ENCODE results near the gene LPO.

Gene LPO

DNA sequence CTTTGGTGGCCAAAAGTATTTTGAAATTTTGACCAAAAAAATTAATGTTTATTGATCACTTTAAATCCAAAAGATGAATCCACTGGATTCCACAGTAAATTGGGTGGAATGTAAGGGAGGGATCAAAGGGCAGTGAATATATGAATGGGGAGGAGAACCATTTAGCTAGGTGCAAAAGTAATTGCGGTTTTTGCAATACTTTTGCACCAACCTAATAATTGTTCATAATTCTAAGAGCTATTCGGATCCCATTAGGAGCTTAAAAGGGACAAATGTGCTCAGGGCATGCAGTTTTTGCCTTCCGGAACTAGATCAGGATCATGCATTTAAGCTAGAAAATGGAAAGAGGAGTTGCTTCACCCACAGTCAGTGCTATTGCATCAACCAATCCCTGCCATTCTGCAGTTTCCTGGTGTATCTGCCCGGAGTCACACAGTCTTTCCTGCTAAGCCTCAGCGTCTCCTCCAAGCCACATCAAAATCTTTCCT, at the start of gene LPO:
TSS of gene LPO (plus strand) at position 438 of the 488 bp plus-strand sequence. CDS start 4,396 bp downstream, outside the sequence.
- DNase-seq (ENCODE audit: low spot score), result no peak

DNA sequence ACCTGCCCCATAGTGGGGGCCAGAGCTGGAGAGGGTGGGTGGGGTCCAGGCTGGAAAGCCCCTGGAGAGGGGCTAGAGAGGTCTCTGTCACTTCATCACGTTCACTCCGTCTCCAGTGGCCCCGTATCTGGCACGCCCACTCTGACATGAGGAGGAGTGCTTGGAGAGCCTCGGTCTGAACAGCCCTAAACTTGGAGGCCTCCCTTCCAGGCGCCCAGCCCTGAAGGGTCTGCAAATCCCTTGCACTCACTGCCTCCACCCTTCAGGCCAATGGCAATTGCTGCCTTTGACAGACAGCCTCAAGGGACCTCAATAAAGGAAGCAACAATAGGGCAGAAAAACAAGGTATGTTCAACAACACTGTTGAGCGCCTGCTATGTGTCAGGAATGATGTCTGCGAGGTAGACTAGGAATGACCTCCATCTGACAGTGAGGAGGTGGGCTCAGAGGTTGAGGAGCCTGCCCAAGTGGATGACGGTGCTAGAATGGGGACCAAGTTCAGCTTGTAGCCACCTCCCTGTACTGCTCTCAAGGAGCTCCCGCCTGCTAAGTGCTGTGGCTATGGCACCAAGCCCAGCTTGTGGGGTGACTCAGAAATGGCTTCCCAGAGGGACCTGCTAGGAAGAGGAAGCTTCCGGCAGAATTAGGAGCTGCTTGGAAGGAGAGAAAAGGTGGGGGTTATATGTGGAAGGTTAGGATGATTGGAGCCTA, 48.8 kb upstream of the LPO start:
- DNase-seq (ENCODE audit: low spot score), result no peak

DNA sequence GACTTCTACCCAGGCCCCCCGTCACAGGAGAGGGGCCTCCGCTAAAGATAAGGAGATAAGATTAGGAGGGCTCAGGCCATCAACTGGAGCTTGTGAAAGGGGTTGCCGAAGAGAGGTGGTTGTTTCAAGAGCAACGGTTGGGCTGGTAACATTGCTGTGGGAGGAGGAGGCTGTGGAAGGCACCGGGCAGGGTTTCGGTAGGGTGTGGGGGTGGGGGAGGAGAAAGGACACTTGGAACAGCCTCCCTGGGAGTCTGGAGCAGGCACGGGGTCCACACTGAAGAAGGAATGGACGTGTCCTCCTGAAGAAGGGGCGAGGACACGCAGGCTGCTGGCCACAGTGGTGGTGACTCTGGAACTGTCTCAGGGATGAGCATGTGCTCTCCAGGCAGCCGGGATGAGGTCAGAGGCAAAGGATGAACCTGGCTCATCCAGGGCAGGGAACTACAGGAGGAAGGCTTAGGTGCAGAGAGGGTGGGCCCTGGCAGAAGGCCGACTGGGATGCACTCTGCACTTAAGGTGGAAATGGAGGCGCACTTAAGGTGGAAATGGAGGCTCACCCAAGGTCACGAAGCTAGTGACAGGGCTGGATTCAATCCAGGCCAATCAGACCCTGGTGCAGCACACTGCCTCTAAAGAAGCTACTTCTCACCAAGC, 47.0 kb upstream of the LPO start:
- DNase-seq (ENCODE audit: low spot score), result no peak

DNA sequence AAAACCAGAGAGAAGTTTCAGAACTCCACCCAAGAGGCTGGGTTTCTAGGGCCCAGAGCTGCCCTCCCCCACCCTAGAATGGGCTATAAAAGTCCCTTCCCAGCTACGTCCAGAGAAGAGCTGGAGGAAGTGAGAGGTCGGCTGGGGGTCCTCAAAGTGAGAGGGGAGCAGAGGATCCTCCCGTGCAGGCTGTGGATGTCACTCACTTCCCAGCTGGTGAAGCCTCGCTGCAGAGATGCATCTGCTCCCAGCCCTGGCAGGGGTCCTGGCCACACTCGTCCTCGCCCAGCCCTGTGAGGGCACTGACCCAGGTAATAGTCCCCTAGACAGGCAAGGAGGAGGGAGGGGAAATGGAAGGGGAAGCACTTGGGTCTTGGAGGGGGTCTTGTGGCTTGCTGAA, 45.8 kb upstream of the LPO start, which contains the start of gene EPX:
TSS of gene EPX (plus strand) at position 115 of the 400 bp plus-strand sequence. CDS start at position 236, 121 bp downstream.
- DNase-seq (ENCODE audit: low spot score), result no peak

DNA sequence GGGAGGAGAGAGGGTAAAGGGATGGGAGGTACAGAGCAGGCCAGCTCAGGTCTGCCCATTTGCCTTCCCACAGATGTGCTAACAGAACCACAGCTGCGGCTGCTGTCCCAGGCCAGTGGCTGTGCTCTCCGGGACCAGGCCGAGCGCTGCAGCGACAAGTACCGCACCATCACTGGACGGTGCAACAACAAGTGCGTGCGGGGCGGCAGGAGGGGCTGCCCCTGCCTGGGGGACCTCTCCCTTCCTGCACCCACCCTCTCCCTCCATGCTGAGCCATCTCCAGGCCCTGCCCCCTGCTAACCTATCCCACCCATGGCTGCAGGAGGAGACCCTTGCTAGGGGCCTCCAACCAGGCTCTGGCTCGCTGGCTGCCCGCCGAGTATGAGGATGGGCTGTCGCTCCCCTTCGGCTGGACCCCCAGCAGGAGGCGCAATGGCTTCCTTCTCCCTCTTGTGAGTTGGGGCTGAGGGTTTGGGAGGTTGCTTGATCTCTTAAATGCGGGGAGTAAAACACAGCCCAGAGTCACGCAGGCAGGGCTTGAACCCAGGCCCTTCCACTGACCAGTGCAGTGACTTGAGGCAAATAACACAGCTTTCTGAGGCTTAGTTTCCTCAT, 44.6 kb upstream of the LPO start:
- no peak for DNase-seq (ENCODE audit: low spot score)

DNA sequence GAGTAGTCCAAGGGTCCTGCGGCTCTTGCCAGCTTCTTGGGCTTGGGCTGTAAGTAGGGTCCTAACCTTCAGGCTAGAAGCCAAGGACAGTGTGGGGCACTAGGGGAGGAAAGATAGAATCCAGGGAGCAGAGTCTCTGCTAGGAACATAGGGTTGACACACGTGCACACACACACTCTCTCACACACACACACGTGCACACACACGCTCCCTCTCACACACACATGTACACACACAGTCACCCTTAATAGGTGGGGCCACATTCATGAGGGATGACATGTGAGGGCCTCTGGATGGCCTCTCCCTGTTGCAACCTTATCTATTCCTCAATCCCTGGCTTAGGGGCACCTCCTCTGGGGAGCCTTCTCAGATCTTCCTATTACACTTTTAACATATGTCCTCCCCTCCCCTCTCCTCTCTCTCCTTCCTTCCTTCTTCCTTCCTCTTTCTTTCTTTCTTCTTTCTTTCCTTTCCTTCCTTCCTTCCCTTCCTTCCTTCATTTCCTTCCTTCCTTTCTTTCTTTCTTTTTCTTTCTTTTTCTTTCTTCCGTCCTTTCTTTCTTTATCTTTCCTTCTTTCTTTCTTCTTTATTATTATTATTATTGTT, 42.8 kb upstream of the LPO start:
- DNase-seq (ENCODE audit: low spot score), result no peak

DNA sequence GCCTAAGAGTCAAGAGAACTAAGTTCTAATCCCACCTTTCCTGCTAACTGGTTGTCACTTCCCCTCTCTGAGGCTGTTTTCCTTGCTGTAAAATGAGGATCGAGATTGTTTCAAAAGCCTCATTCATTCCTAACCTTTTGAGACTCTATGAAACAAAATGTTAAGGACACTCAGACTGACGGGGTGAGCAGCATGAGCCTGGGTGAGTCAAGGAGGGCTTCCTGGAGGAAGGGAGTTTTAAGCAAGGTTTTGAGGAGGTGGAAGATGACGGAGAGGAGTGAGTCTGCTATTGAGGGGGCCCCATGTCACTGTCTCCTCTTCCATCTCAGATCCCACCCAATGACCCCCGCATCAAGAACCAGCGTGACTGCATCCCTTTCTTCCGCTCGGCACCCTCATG, 41.8 kb upstream of the LPO start:
- no peak for DNase-seq (ENCODE audit: low spot score)

DNA sequence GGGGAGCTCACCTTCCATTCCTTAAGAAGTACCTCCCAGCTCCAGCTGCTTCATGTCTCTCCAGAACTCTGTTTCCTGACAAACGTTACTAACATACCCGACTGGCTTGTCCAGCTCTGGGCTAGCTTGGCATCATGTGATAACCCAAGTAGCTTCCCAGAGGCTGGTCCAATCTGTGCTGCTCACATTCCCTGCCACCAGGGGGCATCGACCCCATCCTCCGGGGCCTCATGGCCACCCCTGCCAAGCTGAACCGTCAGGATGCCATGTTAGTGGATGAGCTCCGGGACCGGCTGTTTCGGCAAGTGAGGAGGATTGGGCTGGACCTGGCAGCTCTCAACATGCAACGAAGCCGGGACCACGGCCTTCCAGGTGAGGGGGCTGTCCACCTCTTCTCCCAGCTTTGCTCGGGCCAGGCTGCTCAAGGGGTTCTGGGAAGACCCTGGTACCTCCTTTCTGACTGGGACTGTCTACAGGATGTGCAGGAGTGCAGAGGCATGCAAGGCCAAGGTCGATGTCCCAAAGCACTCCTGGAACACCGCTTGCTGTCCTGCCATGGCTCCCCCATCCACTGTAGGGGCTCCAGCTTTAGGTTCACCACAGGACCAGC, 38.3 kb upstream of the LPO start:
- no peak for DNase-seq (ENCODE audit: low spot score)

DNA sequence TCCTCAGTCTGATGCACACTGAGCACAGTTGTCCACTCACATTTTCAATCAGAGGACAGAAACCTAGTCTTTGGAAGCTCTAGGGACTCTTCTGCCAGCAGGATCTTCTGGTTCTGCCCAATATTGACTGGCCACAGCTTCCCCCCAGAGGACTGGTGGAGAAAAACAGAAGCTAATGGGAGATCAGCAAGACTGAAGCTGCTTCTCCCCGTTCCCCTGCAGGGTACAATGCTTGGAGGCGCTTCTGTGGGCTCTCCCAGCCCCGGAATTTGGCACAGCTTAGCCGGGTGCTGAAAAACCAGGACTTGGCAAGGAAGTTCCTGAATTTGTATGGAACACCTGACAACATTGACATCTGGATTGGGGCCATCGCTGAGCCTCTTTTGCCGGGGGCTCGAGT, 35.5 kb upstream of the LPO start:
- no peak for DNase-seq (ENCODE audit: low spot score)

DNA sequence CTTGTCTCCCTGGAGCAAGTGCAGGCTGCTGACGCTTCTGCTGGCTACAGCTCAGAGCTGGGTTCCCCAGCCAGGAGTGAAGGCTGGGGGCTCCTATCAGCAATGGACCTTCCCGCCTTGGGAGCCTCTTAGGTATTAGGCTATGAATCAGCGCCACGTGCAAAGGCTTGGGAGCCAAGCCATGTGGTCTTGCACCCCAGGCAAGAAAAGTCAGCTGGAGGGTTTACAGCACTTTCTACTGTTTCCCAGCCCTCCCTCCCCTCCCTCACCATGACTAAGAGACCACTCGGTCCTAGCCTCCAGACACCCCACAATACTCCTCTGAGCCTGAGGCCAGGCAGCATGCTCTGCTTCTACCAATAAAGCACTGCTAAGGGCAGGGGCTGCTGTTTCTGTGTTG, 33.6 kb upstream of the LPO start:
- no peak for DNase-seq (ENCODE audit: low spot score)

DNA sequence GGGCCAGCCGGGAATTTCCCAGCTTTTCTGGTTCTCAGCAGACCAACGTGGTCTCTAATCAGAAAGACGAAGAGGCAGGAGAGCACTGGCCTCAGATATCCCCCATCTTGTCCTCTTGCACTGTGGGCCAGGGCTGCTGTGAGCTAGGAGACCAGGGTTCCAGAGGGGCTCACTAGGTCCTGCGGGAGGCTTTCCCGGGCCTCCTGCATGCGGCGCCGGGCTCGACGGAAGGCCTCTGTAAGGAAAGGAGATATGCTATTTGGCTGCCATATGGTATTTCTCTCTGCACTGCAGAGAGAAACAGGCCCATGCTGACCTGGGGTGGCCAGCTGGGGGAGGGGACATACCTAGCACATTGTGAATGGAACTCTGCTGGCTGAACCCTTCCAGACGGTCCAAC, 32.4 kb upstream of the LPO start:
- no peak for DNase-seq (ENCODE audit: low spot score)

DNA sequence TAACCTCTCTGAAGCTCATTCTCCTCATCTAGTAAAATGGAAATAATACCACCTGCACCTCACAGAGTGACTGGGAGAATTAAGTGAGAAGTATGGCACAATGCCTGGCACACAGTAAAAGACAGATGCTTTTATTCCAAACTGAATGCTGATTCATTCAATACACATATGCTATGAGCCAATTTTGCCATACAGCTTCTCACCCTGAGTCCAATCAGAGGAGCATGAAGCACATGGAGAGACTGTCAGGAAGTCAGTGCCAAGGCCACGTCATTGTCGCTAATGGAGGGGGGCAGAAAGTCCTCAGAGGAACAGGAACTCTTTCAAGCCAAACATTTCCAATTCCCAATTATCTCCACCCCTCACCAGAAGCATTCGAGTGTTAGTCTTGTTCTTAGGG, 30.9 kb upstream of the LPO start:
- no peak for DNase-seq (ENCODE audit: low spot score)

DNA sequence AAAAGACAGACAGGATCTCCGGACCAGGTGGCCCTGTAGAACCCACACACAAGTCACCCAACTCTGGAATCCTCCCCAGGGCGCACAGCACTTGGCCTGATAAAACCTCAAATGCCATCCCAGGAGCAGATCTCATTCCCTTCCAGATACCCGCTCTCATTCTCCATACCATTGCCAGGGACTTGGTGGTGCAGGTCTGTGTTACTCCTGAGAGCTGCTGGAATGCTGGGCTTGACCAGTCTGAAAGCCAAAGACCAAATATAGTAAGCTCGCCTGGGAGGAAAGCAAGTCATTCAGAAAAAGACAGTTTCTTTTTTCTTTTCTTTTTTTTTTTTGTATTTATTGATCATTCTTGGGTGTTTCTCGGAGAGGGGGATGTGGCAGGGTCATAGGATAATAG, 30.0 kb upstream of the LPO start:
- no peak for DNase-seq (ENCODE audit: low spot score)

DNA sequence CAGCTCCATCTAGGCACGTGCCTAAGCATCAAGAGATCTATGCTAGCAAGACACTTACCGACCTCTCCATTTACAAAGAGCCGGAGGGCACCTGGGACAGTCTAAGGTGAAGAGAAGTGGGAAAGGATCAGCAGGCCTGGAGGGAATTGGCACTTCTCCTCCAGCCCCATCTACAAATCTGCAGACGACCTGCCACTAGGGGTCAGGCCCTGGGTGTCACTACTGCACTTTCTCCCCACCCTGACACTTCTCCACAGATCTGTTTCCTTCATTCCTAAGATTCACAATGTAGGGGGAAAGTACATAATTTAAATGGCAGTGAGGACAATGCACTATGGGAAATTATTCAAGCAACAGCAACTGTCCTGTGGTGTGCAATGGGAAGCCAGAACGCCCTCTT, 27.5 kb upstream of the LPO start:
- no peak for DNase-seq (ENCODE audit: low spot score)

DNA sequence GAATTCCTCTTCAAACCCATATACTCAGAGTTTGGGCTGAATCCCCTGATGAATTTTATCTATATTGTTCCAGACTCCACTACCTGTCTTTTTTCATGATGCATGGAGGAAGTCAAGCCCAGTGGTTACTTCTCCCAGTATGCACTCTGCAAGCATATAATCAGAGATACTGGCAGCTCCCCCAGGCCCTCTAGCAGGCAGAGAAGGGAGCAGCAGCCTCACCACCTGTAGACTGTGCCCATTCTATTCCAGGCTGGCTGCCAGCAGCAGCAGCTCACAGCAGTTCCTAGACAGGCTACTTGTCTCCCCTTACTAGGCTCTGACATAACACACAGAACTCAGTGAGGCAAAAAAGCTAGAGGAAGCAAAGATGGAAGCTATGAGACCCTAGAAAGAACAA, 22.7 kb upstream of the LPO start:
- no peak for DNase-seq (ENCODE audit: low spot score)

DNA sequence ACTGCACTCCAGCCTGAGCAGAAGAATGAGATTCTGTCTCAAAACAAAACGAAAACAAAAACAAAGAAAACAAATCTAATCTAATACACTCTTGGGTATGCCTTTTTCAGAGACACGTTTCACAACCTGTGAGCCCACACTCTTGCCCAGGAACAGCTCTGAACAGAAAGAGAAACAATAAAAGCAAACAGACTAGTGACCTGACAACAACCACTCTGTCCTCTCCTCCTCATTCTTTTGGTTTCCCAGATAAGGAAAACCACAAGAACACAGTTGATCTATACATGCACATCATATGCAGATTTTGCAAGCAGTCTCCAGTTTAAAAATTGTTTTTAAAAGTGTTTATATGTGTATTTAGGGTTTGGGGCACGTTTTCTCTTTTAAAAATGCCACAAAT, 20.6 kb upstream of the LPO start:
- no peak for DNase-seq (ENCODE audit: low spot score)

DNA sequence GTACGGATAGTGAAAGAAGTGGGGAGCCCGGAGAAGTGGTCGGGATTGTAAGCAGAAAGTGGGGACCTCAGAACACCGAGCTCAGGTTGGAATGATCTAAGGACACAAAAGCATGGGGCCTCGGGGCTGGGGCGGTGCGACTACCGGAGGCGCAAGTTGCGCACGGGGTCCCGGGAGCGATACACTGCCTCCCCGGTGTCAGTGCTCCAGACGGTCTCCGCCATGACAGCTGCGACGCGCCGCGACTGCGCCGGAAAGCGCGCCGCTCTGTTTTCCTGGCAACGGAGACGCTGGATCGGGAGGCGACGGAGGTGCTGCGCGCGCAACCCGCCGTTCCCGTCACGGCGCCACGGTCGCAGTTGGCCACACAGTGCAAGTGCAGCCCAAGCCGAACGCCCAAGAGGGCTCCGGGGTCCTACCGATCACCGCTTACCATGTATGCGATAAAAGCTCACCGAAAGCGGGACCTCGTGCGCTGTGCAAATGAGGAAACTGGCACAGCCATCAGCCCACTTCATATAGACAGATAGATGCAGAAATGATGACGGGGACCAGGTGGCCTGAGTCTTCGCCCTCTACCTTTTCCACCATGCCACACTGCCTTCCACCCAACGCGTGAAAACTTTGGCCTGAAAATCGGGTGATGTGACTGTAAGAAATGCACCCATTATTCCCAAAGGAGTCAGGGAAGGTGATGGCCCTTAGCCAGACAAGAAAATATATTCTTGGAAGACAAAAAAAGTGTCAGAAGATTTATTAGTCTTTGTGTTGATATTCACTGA, 19.2 kb upstream of the LPO start, which contains the start of gene MKS1:
TSS of gene MKS1 (minus strand) at position 249 of the 782 bp plus-strand sequence. CDS start at position 224, 25 bp downstream.
- peak; percentile 96 for DNase-seq (ENCODE audit: low spot score)

DNA sequence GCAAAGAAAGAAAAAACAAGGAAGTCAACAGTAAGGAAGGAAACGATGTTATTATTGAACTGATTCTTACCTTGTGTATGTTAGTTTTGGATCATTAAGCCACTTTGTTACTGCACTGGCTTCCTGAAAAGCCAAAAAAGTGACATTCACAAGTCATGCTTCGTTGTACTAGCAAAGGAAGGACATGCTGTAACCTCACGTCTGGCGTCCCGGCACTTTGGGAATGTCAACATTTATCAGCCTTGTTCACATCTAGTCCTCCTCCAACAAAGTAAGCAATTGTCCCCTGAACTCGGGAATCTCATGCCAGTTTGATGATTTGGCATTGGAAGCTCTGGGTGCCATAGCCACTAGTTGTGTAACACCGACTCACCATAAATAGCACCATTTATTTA, 18.6 kb upstream of the LPO start:
- DNase-seq (ENCODE audit: low spot score), result no peak

DNA sequence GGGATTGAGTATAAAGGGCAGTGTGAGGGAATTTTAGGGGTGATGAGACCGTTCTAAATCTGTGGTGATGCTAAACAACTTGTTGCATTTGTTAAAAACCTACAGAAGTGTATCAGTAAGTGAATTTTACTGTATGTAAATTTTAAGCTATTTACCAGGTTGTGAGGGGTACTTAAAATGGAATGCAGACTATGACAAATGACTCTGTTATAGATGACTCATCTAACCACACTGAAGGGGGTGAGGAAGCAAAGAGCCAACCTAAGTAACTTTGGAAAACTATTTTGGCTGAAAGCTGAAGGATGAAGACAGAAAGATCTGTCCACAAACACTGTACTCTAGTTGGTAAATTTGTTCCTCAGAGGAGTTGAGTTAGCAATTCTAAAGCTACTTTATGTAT, 14.1 kb upstream of the LPO start:
- DNase-seq (ENCODE audit: low spot score), result no peak

DNA sequence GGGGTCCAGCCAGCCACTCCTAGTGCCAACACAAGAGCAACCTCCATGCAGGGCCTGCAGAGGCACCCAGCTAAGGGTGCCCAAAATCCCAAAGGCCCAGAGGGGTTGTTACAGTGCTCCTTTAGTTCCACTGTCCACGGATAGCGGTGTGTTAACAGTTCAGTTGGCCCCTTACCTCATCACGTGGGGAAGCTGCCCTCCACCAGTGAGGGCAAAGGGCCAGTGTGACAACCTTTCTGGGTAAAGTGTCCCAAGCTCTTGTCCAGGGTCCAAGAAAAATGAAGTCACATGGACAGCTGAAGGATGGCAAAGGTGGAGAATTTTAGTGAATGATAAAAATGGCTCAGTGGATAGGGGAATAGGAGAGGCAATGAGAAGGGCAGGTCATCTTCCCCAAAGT, 10.7 kb upstream of the LPO start:
- no peak for DNase-seq (ENCODE audit: low spot score)

DNA sequence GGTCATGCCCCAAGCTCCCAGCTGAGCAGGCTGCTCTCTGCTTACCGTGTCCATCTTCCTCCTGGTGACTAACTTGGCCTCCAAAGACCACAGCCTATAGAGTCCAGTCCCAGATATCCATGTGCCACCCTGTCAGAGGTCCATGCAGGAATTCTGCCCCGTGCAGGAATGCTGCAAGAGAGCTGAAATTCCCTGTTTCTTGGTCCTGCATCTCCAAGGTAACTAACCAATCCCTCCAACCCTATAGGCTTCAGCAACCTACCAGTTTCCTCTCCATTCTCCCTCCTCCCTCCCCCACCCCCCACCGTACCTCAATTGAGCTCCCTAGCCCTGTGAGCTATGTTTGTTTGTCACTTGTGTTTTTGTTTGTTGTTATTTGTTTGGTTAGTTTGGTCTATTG, 9.7 kb upstream of the LPO start:
- no peak for DNase-seq (ENCODE audit: low spot score)
